AG08396 (cell line): ENCODE data around the gene SPEF1.

Experiments
- DNase-seq: peaks from one replicate; pipeline ENCODE4 v3.0.0; 2012; ENCODE audit warnings: low spot score, mixed read lengths

SPEF1 gene

DNA sequence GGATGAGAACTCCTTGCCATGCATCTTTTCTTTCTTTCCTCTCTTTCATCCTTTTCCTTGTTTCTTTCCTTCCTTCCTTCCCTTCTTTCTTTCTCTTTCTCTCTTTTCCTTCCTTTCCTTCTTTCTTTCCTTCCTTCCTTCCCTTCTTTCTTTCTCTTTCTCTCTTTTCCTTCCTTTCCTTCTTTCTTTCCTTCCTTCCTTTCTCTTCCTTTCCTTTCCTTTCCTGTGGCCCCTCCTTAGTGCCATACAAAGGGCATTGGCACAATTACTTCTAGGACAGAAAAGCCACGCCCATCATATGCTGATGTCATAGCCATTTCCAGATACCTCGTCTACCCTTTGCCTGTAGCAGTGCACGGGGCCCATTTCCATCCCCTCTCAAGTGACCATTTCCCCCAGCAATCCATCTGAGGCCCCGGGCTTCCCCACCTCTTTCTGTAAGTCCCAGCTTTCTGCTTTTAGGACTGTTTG, 7.5 kb upstream of the SPEF1 start:
- no peak for DNase-seq

DNA sequence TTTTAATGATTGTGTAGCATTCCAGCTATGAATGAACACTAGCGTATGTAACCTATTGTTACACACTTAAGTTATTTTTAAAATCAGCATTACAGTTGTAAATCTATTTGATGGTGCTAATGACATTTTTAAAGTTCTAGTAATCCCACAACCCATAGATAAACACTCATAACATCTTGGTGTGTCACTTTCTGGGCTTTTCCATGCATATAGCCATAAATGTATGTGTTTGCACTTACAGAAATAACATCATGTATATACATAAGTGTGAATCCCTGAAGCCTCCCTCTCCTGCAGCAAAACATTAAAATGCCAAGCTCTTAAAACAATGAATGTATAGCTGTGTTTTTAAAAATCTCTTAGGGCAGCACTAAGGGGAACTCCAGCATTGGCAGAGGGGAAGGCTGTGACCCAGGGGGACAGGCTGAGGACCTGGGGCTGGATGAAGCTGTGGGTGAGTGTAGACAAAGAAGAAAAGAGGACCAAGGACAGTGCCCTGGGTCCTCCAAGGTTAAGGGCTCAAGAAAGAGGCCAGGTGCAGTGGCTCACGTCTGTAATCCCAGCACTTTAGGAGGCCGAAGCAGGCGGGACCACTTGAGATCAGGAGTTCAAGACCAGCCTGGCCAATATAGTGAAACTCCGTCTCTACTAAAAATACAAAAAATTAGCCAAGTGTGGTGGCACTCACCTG, 6.2 kb upstream of the SPEF1 start:
- no peak for DNase-seq

DNA sequence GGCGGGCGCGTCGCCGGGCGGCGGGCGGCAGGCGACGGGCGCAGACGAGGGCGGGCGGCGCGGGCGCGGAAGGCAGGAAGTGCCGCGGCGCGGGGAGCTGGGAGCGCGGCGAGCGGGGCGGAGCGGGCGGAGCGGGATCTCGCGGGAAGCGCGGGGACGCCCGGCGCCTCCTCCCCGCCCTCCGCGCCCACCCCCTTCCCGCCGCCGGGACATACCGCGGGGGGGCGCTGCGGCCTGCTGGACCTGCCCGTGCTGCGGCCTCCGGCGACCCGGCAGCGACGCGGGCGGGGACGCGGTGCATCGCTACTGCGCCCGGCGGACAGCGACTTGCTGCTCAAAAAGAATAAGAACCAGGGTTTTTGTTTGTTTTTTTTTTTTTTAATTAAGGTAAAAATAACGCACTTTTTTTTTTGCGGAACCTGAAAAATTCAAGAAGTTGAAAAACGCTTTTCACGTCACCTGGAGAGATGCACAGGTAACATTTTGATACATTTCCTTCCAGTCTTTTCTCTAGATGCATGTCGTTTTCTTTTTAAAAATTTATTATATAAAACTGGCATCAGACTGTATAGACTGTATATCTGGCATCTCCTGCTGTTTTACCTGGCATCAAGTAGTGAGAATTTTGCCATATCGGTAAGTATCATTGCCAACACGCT, 5.5 kb upstream of the SPEF1 start, which contains the start of gene CENPB:
CENPB (minus strand) TSS at position 76 of the 659 bp plus-strand sequence. CDS start 257 bp downstream, outside the sequence.
- peak; percentile 95 for DNase-seq

GRCh38 chr20:3786126-3786484, 4.9 kb upstream of the SPEF1 start:
- peak; percentile 62 for DNase-seq

DNA sequence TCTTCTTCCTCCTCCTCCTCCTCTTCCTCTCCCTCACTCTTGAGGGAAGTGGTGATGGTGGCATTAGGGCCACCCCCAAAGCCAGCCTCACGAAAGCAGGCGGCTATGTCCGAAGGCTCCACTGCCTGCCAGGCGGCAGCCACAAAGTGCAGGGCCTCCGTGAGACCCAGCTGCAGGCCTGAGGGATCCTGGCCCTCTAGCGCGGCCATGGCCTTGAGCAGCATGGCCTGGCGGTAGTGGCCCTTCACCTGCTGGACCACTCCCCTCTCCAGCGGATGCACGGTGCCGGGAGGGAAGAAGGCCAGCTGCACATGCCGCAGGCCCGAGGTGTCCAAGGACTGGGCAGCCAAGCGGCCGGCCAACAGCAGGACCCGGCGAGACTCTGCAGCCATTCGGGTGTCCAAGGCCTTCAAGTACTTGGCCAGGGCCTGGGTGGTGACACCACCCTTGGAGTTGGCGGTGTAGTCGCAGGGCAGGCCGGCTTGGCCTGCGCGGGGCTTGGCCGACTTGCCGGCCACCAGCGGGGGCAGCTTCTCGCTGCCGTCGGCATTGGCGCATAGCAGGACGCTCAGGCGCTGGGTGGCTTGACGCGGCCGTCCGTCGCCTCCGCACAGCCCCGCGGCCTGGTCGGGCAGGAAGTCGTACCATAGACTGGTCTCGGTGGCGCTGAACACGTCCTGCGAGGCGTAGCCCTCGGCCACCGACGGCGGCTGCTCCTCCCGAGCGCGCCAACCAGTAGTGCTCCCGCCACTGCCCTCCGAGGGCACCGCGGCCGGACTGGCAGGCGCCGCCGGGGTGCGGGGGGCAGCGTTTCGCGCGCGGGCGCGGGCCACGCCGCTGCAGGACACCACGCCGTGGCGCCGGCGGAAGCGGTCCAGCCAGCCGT, 4.2 kb upstream of the SPEF1 start:
- DNase-seq, result no peak

- no peak for DNase-seq
Observed at GRCh38 chr20:3784863-3785239, 3.6 kb upstream of the SPEF1 start.

DNA sequence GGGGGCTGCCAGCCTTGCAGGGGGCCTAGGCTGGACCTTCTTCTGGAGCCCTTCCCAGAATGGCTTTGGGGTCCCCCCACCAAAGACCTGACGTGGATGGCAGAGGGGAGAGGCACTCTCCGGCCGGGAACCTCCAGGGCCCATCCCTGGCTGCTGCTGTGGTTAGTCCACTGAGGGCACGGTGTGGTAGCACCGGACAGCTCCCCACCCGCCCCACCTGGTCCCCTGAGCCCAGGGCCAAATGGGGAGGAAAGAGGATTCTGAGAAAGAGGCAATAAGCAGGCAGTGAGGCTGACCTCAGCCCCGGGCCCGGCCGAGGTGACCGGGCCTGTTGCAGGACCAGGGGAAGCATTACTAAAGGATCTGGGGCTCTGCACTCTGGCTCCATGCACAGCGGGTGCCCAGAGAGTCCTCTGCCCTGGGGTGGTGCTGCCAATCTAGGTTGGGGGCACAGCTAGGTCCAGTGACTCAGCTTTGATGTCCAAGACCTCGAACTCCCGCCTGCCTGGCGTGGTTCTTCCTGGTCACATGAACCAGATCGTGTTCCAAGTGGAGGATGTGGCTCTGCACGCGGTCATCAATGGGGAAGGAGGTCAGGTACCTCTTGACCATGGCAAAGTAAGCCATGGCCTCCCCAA, 3.1 kb upstream of the SPEF1 start:
- DNase-seq, result no peak

DNA sequence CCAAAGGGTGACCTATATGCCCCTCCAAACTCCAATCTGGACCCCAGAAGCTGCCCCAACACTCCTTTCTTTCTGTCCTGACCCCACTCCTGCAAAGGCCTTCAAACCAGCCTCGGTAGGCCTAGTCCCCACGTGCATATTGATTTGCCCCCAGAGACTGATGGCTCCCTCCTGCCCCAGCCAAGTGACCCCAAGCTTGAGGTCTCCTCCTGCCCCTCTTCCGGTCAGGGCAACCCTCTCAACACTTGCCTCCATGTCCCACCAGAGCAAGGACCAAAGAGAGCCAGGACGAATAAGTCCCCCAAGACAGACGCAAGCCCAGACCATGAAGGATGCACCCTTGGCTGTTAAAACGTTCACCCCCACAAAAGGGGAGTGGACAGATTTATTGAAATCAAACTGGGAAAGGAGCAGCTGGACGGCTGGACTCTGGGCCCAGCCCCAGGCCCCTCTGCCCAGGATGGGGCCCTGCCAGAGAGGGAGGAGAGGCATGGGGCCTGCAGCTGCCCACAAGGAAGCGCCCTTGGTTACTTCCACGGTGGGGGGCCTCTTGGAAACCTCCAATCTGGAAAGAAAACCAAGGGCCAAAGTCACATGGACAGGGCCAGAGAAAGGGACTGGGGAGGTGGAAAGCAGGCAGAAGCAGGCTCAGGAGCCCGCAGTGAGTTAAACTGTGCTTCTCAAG, 2.4 kb upstream of the SPEF1 start:
- no peak for DNase-seq

- no peak for DNase-seq
Observed at GRCh38 chr20:3783068-3783489, 1.8 kb upstream of the SPEF1 start.

GRCh38 chr20:3782597-3782996, 1.3 kb upstream of the SPEF1 start:
- DNase-seq, result no peak

DNA sequence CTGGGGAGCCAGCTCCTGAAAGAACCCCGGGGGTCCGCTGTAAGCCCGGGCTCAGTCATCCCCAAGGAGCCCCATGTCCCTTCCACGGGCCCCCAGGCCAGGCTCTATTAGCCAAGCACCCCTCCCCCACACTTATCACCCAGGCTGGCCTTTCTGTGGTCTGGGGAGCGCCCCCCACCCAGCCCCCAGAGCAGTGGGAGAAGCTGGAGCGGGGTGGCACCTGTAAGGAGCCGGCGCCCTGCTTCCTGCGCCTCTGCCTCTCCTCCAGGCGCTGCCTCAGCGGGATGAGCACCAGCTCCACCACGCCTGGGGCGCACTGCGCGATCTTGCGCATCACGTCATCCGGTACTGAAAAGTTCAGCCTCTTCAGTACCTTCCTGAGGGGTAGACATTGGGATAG, 2.3 kb downstream of the SPEF1 start:
- DNase-seq, result no peak

GRCh38 chr20:3777716-3778629, 3.3 kb downstream of the SPEF1 start:
- peak; percentile 84 for DNase-seq

- DNase-seq, result no peak
Observed at GRCh38 chr20:3777381-3777715, 3.9 kb downstream of the SPEF1 start.

DNA sequence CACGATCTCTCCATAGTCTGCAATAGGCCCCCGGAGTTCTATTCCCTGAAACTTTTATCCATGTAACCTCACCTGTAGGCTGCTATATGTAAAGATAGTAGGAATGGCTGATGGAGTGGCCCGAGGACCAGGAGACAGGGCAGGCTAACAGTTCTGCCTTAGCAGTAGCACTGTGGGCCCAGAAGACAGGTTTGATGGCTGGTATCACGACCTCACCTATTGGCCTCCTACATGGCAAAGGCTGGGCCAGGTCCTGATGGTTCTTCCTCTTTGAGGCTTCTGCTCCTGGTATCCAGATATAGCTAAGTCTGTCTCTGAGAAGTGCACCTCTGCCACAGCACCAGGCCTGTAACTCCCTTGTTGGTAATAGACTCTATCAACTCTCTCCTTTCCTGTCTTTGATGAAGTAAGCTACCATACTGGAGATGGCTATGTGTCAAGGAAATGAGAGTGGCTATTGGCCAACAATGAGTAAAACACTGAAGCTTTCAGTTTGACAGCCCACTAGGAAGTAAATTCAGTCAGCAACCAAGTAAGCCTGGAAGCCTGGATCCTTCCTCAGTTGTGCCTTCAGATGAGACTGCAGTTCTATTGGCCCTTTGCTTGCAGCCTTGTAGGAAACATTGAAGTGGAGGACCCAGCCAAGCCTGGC, 5.7 kb downstream of the SPEF1 start:
- no peak for DNase-seq

- no peak for DNase-seq
Observed at GRCh38 chr20:3771552-3772058, 9.6 kb downstream of the SPEF1 start.

DNA sequence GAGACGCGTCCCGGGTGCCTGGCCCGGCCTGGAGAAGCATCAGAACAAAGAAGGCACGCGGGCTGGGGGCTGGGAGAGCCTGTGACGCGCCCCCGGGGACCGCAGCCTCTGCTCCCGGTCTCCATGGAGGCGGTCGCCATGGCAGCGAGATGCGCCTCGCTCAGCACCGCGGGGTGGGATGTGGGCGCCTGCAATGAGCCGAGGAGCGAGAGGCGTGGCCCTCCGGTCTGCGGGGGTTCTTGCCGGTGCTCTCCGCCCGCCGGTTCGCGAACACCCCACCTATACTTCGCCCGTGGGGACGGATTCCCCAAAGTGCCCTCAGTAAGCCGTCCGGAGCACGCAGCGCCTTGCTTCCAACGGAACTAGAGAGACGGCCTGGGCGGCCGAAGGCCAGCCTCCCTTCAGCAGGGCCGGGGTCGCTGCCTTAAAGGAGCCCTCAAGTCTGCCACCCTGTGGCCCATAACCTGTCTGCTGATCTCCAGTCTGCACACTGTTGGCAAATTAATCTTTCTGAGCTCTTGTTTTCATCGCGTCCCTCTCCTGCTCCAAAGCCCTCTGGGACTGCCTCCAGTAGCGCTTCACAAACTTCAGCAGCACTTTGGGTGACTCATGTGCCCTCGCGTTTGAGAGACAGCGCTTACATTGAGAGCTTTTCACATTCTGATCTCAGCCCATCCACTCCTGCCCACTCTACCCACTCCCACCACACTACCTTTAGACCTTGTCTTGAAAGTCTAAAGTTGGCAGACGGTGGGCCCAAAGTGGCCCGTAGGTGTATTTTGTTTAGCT, 12.7 kb downstream of the SPEF1 start:
- DNase-seq, result peak; percentile 82

GRCh38 chr20:3767427-3768341, 13.6 kb downstream of the SPEF1 start, which contains the start of gene ADISSP:
ADISSP (minus strand) TSS chr20:3767753; CDS start chr20:3760100, 7,653 bp downstream.
- DNase-seq, result peak; percentile 100

GRCh38 chr20:3767110-3767426, 14.2 kb downstream of the SPEF1 start:
- no peak for DNase-seq
